ENCODE results near the gene PAFAH1B1.

PAFAH1B1 gene

GRCh38 chr17:2655546-2655945 is 62.1 kb downstream of the PAFAH1B1 start:
- no peak for TF ChIP-seq POLR2AphosphoS5 (IDR thresholded peaks at IDR 0.05; ENCODE audit: low read depth, low read length)
- no peak for TF ChIP-seq FOXP2 (optimal IDR thresholded peaks at IDR 0.05; ENCODE audit: borderline replicate concordance, extremely low read depth, extremely low read length, insufficient read depth)
- TF ChIP-seq, protein P1, sequence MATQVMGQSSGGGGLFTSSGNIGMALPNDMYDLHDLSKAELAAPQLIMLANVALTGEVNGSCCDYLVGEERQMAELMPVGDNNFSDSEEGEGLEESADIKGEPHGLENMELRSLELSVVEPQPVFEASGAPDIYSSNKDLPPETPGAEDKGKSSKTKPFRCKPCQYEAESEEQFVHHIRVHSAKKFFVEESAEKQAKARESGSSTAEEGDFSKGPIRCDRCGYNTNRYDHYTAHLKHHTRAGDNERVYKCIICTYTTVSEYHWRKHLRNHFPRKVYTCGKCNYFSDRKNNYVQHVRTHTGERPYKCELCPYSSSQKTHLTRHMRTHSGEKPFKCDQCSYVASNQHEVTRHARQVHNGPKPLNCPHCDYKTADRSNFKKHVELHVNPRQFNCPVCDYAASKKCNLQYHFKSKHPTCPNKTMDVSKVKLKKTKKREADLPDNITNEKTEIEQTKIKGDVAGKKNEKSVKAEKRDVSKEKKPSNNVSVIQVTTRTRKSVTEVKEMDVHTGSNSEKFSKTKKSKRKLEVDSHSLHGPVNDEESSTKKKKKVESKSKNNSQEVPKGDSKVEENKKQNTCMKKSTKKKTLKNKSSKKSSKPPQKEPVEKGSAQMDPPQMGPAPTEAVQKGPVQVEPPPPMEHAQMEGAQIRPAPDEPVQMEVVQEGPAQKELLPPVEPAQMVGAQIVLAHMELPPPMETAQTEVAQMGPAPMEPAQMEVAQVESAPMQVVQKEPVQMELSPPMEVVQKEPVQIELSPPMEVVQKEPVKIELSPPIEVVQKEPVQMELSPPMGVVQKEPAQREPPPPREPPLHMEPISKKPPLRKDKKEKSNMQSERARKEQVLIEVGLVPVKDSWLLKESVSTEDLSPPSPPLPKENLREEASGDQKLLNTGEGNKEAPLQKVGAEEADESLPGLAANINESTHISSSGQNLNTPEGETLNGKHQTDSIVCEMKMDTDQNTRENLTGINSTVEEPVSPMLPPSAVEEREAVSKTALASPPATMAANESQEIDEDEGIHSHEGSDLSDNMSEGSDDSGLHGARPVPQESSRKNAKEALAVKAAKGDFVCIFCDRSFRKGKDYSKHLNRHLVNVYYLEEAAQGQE (IDR thresholded peaks at IDR 0.05; ENCODE audit: insufficient read depth in 1 of 2, low read depth in 2 of 2, low read length in 2 of 2), result no peak
- no peak for TF ChIP-seq TAF1 (IDR thresholded peaks at IDR 0.05; ENCODE audit: borderline replicate concordance, insufficient read depth, low read length)
- TF ChIP-seq SIN3A (IDR thresholded peaks at IDR 0.05; ENCODE audit: borderline replicate concordance, insufficient read depth, low read length), result no peak

DNA sequence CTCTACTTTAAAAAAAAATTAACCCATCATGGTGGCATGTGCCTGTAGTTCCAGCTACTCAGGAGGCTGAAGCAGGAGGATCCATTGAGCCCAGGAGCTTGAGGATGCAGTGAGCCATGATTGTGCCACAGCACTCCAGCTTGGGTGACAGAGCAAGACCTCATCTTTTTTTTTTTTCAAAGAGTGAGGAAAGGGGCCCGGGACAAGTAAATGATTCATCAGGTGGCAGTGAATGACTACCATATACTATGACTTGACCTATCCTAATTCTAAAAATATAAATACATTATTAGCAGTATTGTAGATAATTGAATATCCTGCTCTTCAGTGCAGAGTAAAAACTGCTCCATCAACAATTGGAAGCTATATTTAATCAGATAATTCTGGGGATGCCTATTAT is 62.8 kb downstream of the PAFAH1B1 start:
- no peak for TF ChIP-seq POLR2AphosphoS5 (IDR thresholded peaks at IDR 0.05; ENCODE audit: low read depth, low read length)
- TF ChIP-seq SIN3A (IDR thresholded peaks at IDR 0.05; ENCODE audit: borderline replicate concordance, insufficient read depth, low read length), result no peak
- no peak for TF ChIP-seq TAF1 (IDR thresholded peaks at IDR 0.05; ENCODE audit: borderline replicate concordance, insufficient read depth, low read length)
- TF ChIP-seq, protein P1 (IDR thresholded peaks at IDR 0.05; ENCODE audit: insufficient read depth in 1 of 2, low read depth in 2 of 2, low read length in 2 of 2), result no peak
- TF ChIP-seq FOXP2 (optimal IDR thresholded peaks at IDR 0.05; ENCODE audit: borderline replicate concordance, extremely low read depth, extremely low read length, insufficient read depth), result no peak

DNA sequence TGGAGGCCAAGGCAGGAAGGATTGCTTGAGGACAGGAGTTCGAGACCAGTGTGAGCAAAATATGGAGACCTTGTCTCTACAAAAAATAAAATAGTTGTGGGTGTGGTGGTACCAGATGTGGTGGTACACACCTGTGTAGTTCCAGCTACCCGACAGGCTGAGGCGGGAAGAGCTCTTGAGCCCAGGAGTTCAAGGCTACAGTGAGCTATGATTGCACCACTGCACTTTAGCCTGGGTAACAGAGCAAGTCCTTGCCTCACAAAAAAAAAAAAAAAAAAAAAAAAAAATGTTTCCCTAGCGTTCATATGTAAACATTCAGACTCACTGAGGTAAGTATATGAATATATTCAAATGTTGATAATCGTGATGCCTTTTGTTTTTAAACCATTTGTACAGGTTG is 78.6 kb downstream of the PAFAH1B1 start:
- no peak for TF ChIP-seq TAF1 (IDR thresholded peaks at IDR 0.05; ENCODE audit: borderline replicate concordance, insufficient read depth, low read length)
- no peak for TF ChIP-seq SIN3A (IDR thresholded peaks at IDR 0.05; ENCODE audit: borderline replicate concordance, insufficient read depth, low read length)
- no peak for TF ChIP-seq POLR2AphosphoS5 (IDR thresholded peaks at IDR 0.05; ENCODE audit: low read depth, low read length)
- TF ChIP-seq, protein P1 (IDR thresholded peaks at IDR 0.05; ENCODE audit: insufficient read depth in 1 of 2, low read depth in 2 of 2, low read length in 2 of 2), result no peak

DNA sequence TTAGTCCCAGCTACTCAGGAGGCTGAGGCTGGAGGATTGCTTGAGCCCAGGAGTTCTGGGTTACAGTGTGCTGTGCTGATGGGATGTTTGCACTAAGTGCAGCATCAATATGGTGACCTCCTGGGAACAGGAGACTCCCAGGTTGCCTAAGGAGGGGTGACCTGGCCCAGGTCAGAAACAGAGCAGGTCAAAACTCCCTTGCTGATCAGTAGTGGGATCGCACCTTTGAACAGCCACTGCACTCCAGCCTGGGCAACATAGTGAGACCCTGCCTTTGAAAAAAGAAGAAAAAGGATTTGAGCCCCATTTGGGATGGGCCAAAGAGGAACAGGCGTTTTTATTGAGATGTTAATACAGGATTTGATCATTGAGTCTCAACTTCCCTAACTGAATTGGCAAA is 87.5 kb downstream of the PAFAH1B1 start:
- TF ChIP-seq, protein P1 (IDR thresholded peaks at IDR 0.05; ENCODE audit: insufficient read depth in 1 of 2, low read depth in 2 of 2, low read length in 2 of 2), result no peak
- TF ChIP-seq FOXP2 (optimal IDR thresholded peaks at IDR 0.05; ENCODE audit: borderline replicate concordance, extremely low read depth, extremely low read length, insufficient read depth) (no peak), POLR2AphosphoS5 (IDR thresholded peaks at IDR 0.05; ENCODE audit: low read depth, low read length) (no peak), SIN3A (IDR thresholded peaks at IDR 0.05; ENCODE audit: borderline replicate concordance, insufficient read depth, low read length) (no peak), TAF1 (IDR thresholded peaks at IDR 0.05; ENCODE audit: borderline replicate concordance, insufficient read depth, low read length) (no peak)

GRCh38 chr17:2681650-2682049 is 88.2 kb downstream of the PAFAH1B1 start:
- no peak for TF ChIP-seq POLR2AphosphoS5 (IDR thresholded peaks at IDR 0.05; ENCODE audit: low read depth, low read length)
- TF ChIP-seq TAF1 (IDR thresholded peaks at IDR 0.05; ENCODE audit: borderline replicate concordance, insufficient read depth, low read length), result no peak
- no peak for TF ChIP-seq SIN3A (IDR thresholded peaks at IDR 0.05; ENCODE audit: borderline replicate concordance, insufficient read depth, low read length)
- TF ChIP-seq, protein P1 (IDR thresholded peaks at IDR 0.05; ENCODE audit: insufficient read depth in 1 of 2, low read depth in 2 of 2, low read length in 2 of 2), result no peak
- no peak for TF ChIP-seq FOXP2 (optimal IDR thresholded peaks at IDR 0.05; ENCODE audit: borderline replicate concordance, extremely low read depth, extremely low read length, insufficient read depth)
